ENCODE data around the gene TMOD1. TPM values are rescaled to one million over a fixed set of nuclear protein-coding genes. Genes with fewer than 3 reads are reported as not detected.
A peak's percentile ranks its signal among the peaks of the same experiment; 100 is the strongest.

TMOD1 gene
- total and polyA plus RNA-seq, 2 of the 8 experiments (the other 6 are each of a cell fraction or from before 2014, with no cell fraction given), result 0.17 to 0.88 TPM

GRCh38 chr9:97632248-97632984 is 130.9 kb downstream of the TMOD1 start:
- peak overlapping the region; percentile 98 for H3K27ac ChIP-seq (ENCODE audit: low read depth, low read length)
- POLR2A ChIA-PET (ENCODE audit: partially characterized antibody), result interaction anchor here (0.7 to 2.3 kb wide), 15 partner anchors 10 to 1014 kb away, joined by 3 to 9 read pairs (median 4); no protein-coding TSS in a partner anchor
- no peak overlapping the region for H3K14ac ChIP-seq (ENCODE audit: insufficient read length)
- no peak overlapping the region for H4K91ac ChIP-seq (replicated peaks; ENCODE audit: insufficient read length, low read length)
- no peak overlapping the region for H2BK120ac ChIP-seq (replicated peaks; ENCODE audit: low read depth, low read length)
- H3K4me2 ChIP-seq (ENCODE audit: insufficient read depth in 1 of 2, low read depth in 2 of 2, low read length in 2 of 2), result peak overlapping the region; percentile 72 to 89
- H3K9ac ChIP-seq (replicated peaks in 1 of 4; ENCODE audit: extremely low read depth in 1 of 4, low read depth in 3 of 4, low read length in 3 of 4), result peak overlapping the region; percentile 75 to 98 (median 94)
- peaks cover 29 to 80% of the 10 kb centered on the region in 2 experiments for H3K79me2 ChIP-seq (ENCODE audit: control insufficient read depth in 1 of 2, insufficient read depth in 2 of 2, low read length in 2 of 2)
- H3K79me1 ChIP-seq (ENCODE audit: low read depth, low read length), result peaks cover 8% of the 10 kb centered on the region; the same call in 1 of the 2 replicates
- H2BK15ac ChIP-seq (ENCODE audit: low read length), result no peak overlapping the region; the same call in 1 of the 2 replicates
- peaks cover 11 to 12% of the 10 kb centered on the region in 2 experiments for H4K20me1 ChIP-seq (replicated peaks in 1 of 2; ENCODE audit: control insufficient read depth in 1 of 2, insufficient read depth in 2 of 2, low read length in 2 of 2)
- H2AFZ ChIP-seq (ENCODE audit: low read length), result 0 out of 2 replicates have a peak overlapping the region, but pooled peaks have one; percentile 37
- H3K9me3 ChIP-seq (ENCODE audit: insufficient read depth in 2 of 2, low read depth in 1 of 2, low read length in 1 of 2), result no peaks in the 10 kb centered on the region
- H3K18ac ChIP-seq (ENCODE audit: extremely low read depth, low read length), result peak overlapping the region; percentile 79; the same call in 1 of the 2 replicates
- H3K23ac ChIP-seq (ENCODE audit: insufficient read length), result no peak overlapping the region
- H2BK5ac ChIP-seq (ENCODE audit: low read depth, low read length), result peak overlapping the region; percentile 97
- H4K5ac ChIP-seq (ENCODE audit: insufficient read length, low read depth, low read length), result peak overlapping the region; percentile 49
- peak overlapping the region; percentile 91; the same call in 1 of the 2 replicates for H2BK12ac ChIP-seq (ENCODE audit: low read depth, low read length)
- H2BK20ac ChIP-seq (ENCODE audit: low read length), result no peak overlapping the region
- DNase-seq (ENCODE audit: low read depth in 1 of 2, low spot score in 2 of 2) (peak in 1 of 2 experiments; percentile 17), FAIRE-seq (no peak)
- H3K4me3 ChIP-seq (ENCODE audit: extremely low read depth in 1 of 4, insufficient read depth in 2 of 4, low read depth in 3 of 4, low read length in 4 of 4), result peak overlapping the region; percentile 70 to 91 (median 87)
- CTCF ChIA-PET (ENCODE audit: partially characterized antibody), result interaction anchor here (0.7 to 3.0 kb wide), 2 partner anchors 10 to 17 kb away, joined by 3 to 16 read pairs; no protein-coding TSS in a partner anchor
- peak overlapping the region; percentile 96 for H4K8ac ChIP-seq (ENCODE audit: extremely low read depth, insufficient read depth, low read length)
- H3K27me3 ChIP-seq (replicated peaks in 1 of 4; ENCODE audit: control insufficient read depth in 3 of 4, extremely low read depth in 1 of 4, insufficient read depth in 3 of 4, low read length in 3 of 4), result no peaks in the 10 kb centered on the region
- WGBS, 2 experiments (ENCODE audit: extremely low coverage in 1 of 2, insufficient coverage in 1 of 2, insufficient read length in 1 of 2, insufficient replicate concordance in 2 of 2, low coverage in 1 of 2, low lambda C conversion rate in 2 of 2, missing lambda C conversion rate in 1 of 2), result 4% methylated on average over 27 of the region's 27 CpGs; no CpG with 5 or more reads in 1 of the 2 experiments
- peak overlapping the region; percentile 91 for H3K4ac ChIP-seq (replicated peaks; ENCODE audit: insufficient read length, low read depth, low read length)
- H3K4me1 ChIP-seq (replicated peaks in 1 of 4; ENCODE audit: control insufficient read depth in 3 of 4, insufficient read depth in 4 of 4, low read length in 3 of 4), result peaks cover 0 to 17% (median 4%) of the 10 kb centered on the region in 4 experiments; a peak in 6 of 7 replicates
- H3K56ac ChIP-seq (replicated peaks; ENCODE audit: insufficient read length, low read depth, low read length), result peak overlapping the region; percentile 52
- no peak overlapping the region for H2AK5ac ChIP-seq (ENCODE audit: low read depth, low read length)
- no peaks in the 10 kb centered on the region for H3K36me3 ChIP-seq (ENCODE audit: control insufficient read depth in 2 of 4, insufficient read depth in 4 of 4, low read length in 3 of 4)
- peaks cover 5% of the 10 kb centered on the region for H3K23me2 ChIP-seq (ENCODE audit: low read depth, low read length)
- TF ChIP-seq, protein P1, sequence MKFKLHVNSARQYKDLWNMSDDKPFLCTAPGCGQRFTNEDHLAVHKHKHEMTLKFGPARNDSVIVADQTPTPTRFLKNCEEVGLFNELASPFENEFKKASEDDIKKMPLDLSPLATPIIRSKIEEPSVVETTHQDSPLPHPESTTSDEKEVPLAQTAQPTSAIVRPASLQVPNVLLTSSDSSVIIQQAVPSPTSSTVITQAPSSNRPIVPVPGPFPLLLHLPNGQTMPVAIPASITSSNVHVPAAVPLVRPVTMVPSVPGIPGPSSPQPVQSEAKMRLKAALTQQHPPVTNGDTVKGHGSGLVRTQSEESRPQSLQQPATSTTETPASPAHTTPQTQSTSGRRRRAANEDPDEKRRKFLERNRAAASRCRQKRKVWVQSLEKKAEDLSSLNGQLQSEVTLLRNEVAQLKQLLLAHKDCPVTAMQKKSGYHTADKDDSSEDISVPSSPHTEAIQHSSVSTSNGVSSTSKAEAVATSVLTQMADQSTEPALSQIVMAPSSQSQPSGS (IDR thresholded peaks at IDR 0.05; ENCODE audit: low read length), result peak; percentile 98
- TF ChIP-seq JUND (IDR thresholded peaks at IDR 0.05; ENCODE audit: low read length) (peak; percentile 99), CTCF (IDR thresholded peaks at IDR 0.05; ENCODE audit: control extremely low read depth in 1 of 3, insufficient read depth in 1 of 3, low read depth in 1 of 3, low read length in 3 of 3) (0 out of 4 replicates have a peak, but pooled peaks of 1 of the 3 experiments have one; percentile 5), EP300 (IDR thresholded peaks at IDR 0.05; ENCODE audit: borderline replicate concordance in 1 of 2, low read depth in 2 of 2, low read length in 2 of 2) (no peak), FOSL1 (IDR thresholded peaks at IDR 0.05; ENCODE audit: insufficient read depth, low read depth, low read length) (no peak)

Measured in H1 (cell line).